Peyer's patch (tissue), 4 donors: ENCODE data around the gene SLC17A5.

Experiments used
- POLR2A ChIP-seq, 2 donors: fragments of 450-650 bp; IDR thresholded peaks; one replicate each; pipeline ENCODE4 v1.5.1; 2017; ENCODE audit warnings: antibody characterized with exemption in 2 of 2, mild to moderate bottlenecking in 2 of 2, moderate library complexity in 2 of 2
- TF ChIP-seq, protein P1 (sequence below), 6 experiments: fragments of 450-650 bp in 4 of 6; fragments of 200-600 bp in 2 of 6; sonication (generic) in 1 of 6; IDR thresholded peaks; one replicate each; pipeline ENCODE4 v1.5.1; 2017 to 2019; ENCODE audit warnings: antibody characterized with exemption in 6 of 6, mild to moderate bottlenecking in 3 of 6, moderate library complexity in 1 of 6

DNA sequence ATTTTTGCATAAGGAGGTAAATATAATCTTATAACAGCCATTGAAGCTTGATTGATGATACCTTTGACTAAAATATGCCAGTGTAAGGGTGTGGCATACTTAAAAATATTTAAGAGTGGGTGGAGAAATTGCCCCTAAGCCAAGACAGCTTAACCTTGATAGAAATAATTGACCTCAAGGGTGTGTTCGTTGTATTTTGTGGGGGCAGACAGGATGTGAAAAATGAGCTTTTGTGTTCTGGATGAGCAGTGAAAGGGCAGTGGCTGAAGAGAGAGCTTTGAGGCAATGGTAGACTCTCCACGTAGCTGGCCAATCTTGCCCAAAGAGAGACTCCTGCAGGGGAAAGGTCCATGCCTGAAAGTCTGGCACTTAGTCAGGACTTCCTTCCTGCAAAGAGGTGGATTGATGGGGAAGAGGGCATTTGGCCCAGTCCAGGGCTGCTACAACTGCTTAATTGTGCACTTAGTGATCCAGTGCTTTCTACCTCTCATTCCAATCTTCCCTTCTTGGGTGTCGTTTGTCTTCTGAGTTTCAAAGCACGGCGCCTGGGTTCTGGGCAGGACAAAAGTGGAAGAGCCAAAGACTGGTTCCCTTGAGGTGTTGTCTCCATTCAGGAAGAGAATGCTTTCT, 26.6 kb upstream of the SLC17A5 start:
- TF ChIP-seq, protein P1, sequence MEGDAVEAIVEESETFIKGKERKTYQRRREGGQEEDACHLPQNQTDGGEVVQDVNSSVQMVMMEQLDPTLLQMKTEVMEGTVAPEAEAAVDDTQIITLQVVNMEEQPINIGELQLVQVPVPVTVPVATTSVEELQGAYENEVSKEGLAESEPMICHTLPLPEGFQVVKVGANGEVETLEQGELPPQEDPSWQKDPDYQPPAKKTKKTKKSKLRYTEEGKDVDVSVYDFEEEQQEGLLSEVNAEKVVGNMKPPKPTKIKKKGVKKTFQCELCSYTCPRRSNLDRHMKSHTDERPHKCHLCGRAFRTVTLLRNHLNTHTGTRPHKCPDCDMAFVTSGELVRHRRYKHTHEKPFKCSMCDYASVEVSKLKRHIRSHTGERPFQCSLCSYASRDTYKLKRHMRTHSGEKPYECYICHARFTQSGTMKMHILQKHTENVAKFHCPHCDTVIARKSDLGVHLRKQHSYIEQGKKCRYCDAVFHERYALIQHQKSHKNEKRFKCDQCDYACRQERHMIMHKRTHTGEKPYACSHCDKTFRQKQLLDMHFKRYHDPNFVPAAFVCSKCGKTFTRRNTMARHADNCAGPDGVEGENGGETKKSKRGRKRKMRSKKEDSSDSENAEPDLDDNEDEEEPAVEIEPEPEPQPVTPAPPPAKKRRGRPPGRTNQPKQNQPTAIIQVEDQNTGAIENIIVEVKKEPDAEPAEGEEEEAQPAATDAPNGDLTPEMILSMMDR (IDR thresholded peaks at IDR 0.05), result no peak
- TF ChIP-seq POLR2A (IDR thresholded peaks at IDR 0.05), result no peak
